GM19099 (cell line): Measurements from ENCODE around the gene GARIN5B.

Source experiments
- POLR2A ChIP-seq: IDR thresholded peaks from 3 replicates; pipeline ENCODE4 v1.6.1; 2011; ENCODE audit warnings: low read depth; ENCODE audit not compliant: insufficient read length; ENCODE audit errors: extremely low read depth

GARIN5B gene

GRCh38 chr19:55325172-55325571 lies 37.9 kb downstream of the GARIN5B start, which contains the start of gene TMEM150B:
Gene TMEM150B, minus strand, starts transcription at chr19:55325341. Its CDS starts 4,305 bp downstream, at chr19:55321036.
- TF ChIP-seq POLR2A = no peak

GRCh38 chr19:55324662-55325061 lies 38.4 kb downstream of the GARIN5B start:
- no peak for TF ChIP-seq POLR2A

GRCh38 chr19:55322204-55322885 lies 40.7 kb downstream of the GARIN5B start:
- TF ChIP-seq POLR2A = no peak

- TF ChIP-seq POLR2A = no peak
These were observed 41.5 kb downstream of the GARIN5B start for GRCh38 chr19:55321466-55322137.

GRCh38 chr19:55320844-55321419 lies 42.1 kb downstream of the GARIN5B start:
- TF ChIP-seq POLR2A = no peak

GRCh38 chr19:55319785-55320184 lies 43.3 kb downstream of the GARIN5B start:
- TF ChIP-seq POLR2A = no peak

- no peak for TF ChIP-seq POLR2A
These were observed 46.4 kb downstream of the GARIN5B start for GRCh38 chr19:55316646-55317045.

GRCh38 chr19:55315956-55316525 lies 47.0 kb downstream of the GARIN5B start:
- TF ChIP-seq POLR2A = no peak

- TF ChIP-seq POLR2A = no peak
These were observed 48.7 kb downstream of the GARIN5B start for GRCh38 chr19:55314396-55314795.

- TF ChIP-seq POLR2A = no peak
These were observed 50.2 kb downstream of the GARIN5B start for GRCh38 chr19:55312621-55313512.

GRCh38 chr19:55311797-55312196 lies 51.3 kb downstream of the GARIN5B start:
- no peak for TF ChIP-seq POLR2A

GRCh38 chr19:55311397-55311796 lies 51.7 kb downstream of the GARIN5B start:
- no peak for TF ChIP-seq POLR2A

GRCh38 chr19:55310498-55310897 lies 52.6 kb downstream of the GARIN5B start:
- TF ChIP-seq POLR2A = no peak

- no peak for TF ChIP-seq POLR2A
These were observed 53.6 kb downstream of the GARIN5B start for GRCh38 chr19:55309448-55309847.

- TF ChIP-seq POLR2A = no peak
These were observed 54.8 kb downstream of the GARIN5B start for GRCh38 chr19:55308281-55308680.

- no peak for TF ChIP-seq POLR2A
These were observed 56.3 kb downstream of the GARIN5B start for GRCh38 chr19:55306712-55307111.
